Ectodermal cell (in vitro differentiated cells): ENCODE data around the gene GMDS.

Source experiments
- H3K27ac ChIP-seq: 2 replicates; pipeline ENCODE4 v1.7.0; 2013; ENCODE audit warnings: mild to moderate bottlenecking, low read depth, low read length; ENCODE audit not compliant: insufficient read depth, poor library complexity, severe bottlenecking
- H3K27me3 ChIP-seq: 2 replicates; pipeline ENCODE4 v1.7.0; 2013; ENCODE audit warnings: mild to moderate bottlenecking, low read length; ENCODE audit not compliant: insufficient read depth, control insufficient read depth, poor library complexity, severe bottlenecking
- H3K36me3 ChIP-seq: one replicate; pipeline ENCODE4 v1.7.0; 2013; ENCODE audit warnings: low read length; ENCODE audit not compliant: control insufficient read depth, insufficient read depth
- H3K4me1 ChIP-seq: one replicate; pipeline ENCODE4 v1.7.0; 2013; ENCODE audit warnings: low read length; ENCODE audit not compliant: control insufficient read depth, insufficient read depth
- H3K4me3 ChIP-seq: 2 replicates; pipeline ENCODE4 v1.7.0; 2013; ENCODE audit warnings: low read depth, low read length, control low read depth; ENCODE audit not compliant: insufficient read depth
- H3K9me3 ChIP-seq: 2 replicates; pipeline ENCODE4 v1.7.0; 2013; ENCODE audit warnings: mild to moderate bottlenecking, low read length, moderate library complexity; ENCODE audit not compliant: control insufficient read depth
- WGBS, 2 experiments: methylation state at CpG; one replicate each; pipeline ENCODE4 v1.1.7; 2013; ENCODE audit warnings: missing lambda C conversion rate in 2 of 2; 5-methylcytosine and 5-hydroxymethylcytosine counted together

The GMDS gene

GRCh38 chr6:1942834-1943233 lies 302.6 kb downstream of the GMDS start:
- H3K4me3 ChIP-seq, result no peak overlapping the region
- no peaks in the 10 kb centered on the region for H3K27me3 ChIP-seq
- no peaks in the 10 kb centered on the region for H3K36me3 ChIP-seq
- no peaks in the 10 kb centered on the region for H3K4me1 ChIP-seq
- WGBS, 2 experiments, result 93 to 95% methylated on average over 6 of the region's 6 CpGs
- H3K9me3 ChIP-seq, result no peaks in the 10 kb centered on the region
- H3K27ac ChIP-seq, result no peak overlapping the region

- no peaks in the 10 kb centered on the region for H3K9me3 ChIP-seq
- no peak overlapping the region for H3K27ac ChIP-seq
- H3K4me3 ChIP-seq, result no peak overlapping the region
- H3K36me3 ChIP-seq, result no peaks in the 10 kb centered on the region
- no peaks in the 10 kb centered on the region for H3K27me3 ChIP-seq
- WGBS, 2 experiments, result 94 to 95% methylated on average over 4 of the region's 4 CpGs
- H3K4me1 ChIP-seq, result no peaks in the 10 kb centered on the region
Observed at GRCh38 chr6:1941534-1941933, 303.9 kb downstream of the GMDS start.

GRCh38 chr6:1940381-1940780 lies 305.0 kb downstream of the GMDS start:
- Histone ChIP-seq H3K4me3 (no peak overlapping the region), H3K36me3 (no peaks in the 10 kb centered on the region), H3K27me3 (no peaks in the 10 kb centered on the region), H3K27ac (no peak overlapping the region), H3K4me1 (no peaks in the 10 kb centered on the region), H3K9me3 (no peaks in the 10 kb centered on the region)
- 83 to 86% methylated on average over 2 of the region's 2 CpGs for WGBS, 2 experiments

GRCh38 chr6:1933292-1933691 lies 312.1 kb downstream of the GMDS start:
- Histone ChIP-seq H3K9me3 (no peaks in the 10 kb centered on the region), H3K4me1 (no peaks in the 10 kb centered on the region), H3K4me3 (no peak overlapping the region), H3K36me3 (no peaks in the 10 kb centered on the region), H3K27me3 (no peaks in the 10 kb centered on the region), H3K27ac (no peak overlapping the region)
- WGBS, 2 experiments, result 92 to 93% methylated on average over 4 of the region's 4 CpGs

- H3K4me1 ChIP-seq, result no peaks in the 10 kb centered on the region
- WGBS, 2 experiments, result 95 to 99% methylated on average over 5 of the region's 5 CpGs
- H3K9me3 ChIP-seq, result no peaks in the 10 kb centered on the region
- no peaks in the 10 kb centered on the region for H3K27me3 ChIP-seq
- H3K27ac ChIP-seq, result no peak overlapping the region
- no peak overlapping the region for H3K4me3 ChIP-seq
- H3K36me3 ChIP-seq, result no peaks in the 10 kb centered on the region
Observed at GRCh38 chr6:1931817-1932216, 313.6 kb downstream of the GMDS start.

GRCh38 chr6:1930356-1930755 lies 315.0 kb downstream of the GMDS start:
- H3K9me3 ChIP-seq, result no peaks in the 10 kb centered on the region

GRCh38 chr6:1929931-1930330 lies 315.5 kb downstream of the GMDS start:
- Histone ChIP-seq H3K36me3 (no peaks in the 10 kb centered on the region), H3K27ac (no peak overlapping the region), H3K4me1 (no peaks in the 10 kb centered on the region), H3K4me3 (no peak overlapping the region), H3K27me3 (no peaks in the 10 kb centered on the region), H3K9me3 (no peaks in the 10 kb centered on the region)
- WGBS, 2 experiments, result 95% methylated on average over 7 to 9 of the region's 9 CpGs

More at GRCh38 chr6:1930356-1930755, 315.0 kb downstream of the GMDS start:
- 63 to 86% methylated on average over 1 to 2 of the region's 2 CpGs for WGBS, 2 experiments
- H3K4me1 ChIP-seq, result no peaks in the 10 kb centered on the region
- no peak overlapping the region for H3K4me3 ChIP-seq
- no peak overlapping the region for H3K27ac ChIP-seq
- no peaks in the 10 kb centered on the region for H3K36me3 ChIP-seq
- H3K27me3 ChIP-seq, result no peaks in the 10 kb centered on the region

GRCh38 chr6:1925743-1926430 lies 319.5 kb downstream of the GMDS start:
- Histone ChIP-seq H3K4me1 (no peaks in the 10 kb centered on the region), H3K4me3 (no peak overlapping the region), H3K27ac (no peak overlapping the region), H3K27me3 (no peaks in the 10 kb centered on the region), H3K9me3 (no peaks in the 10 kb centered on the region), H3K36me3 (no peaks in the 10 kb centered on the region)
- WGBS, 2 experiments, result 78 to 87% methylated on average over 10 of the region's 10 CpGs

- H3K4me1 ChIP-seq, result peaks cover 6% of the 10 kb centered on the region
- no peak overlapping the region for H3K27ac ChIP-seq
- H3K36me3 ChIP-seq, result no peaks in the 10 kb centered on the region
- H3K4me3 ChIP-seq, result no peak overlapping the region
- H3K9me3 ChIP-seq, result no peaks in the 10 kb centered on the region
- WGBS, 2 experiments, result 94% methylated on average over 13 to 14 of the region's 14 CpGs
- no peaks in the 10 kb centered on the region for H3K27me3 ChIP-seq
Observed at GRCh38 chr6:1923449-1923848, 322.0 kb downstream of the GMDS start.

- H3K27ac ChIP-seq, result no peak overlapping the region
- 79 to 86% methylated on average over 9 of the region's 9 CpGs for WGBS, 2 experiments
- no peaks in the 10 kb centered on the region for H3K9me3 ChIP-seq
Observed at GRCh38 chr6:1917626-1918371, 327.6 kb downstream of the GMDS start.

More at GRCh38 chr6:1917626-1918371, 327.6 kb downstream of the GMDS start:
- Histone ChIP-seq H3K4me3 (no peak overlapping the region), H3K4me1 (peaks cover 6% of the 10 kb centered on the region), H3K36me3 (no peaks in the 10 kb centered on the region), H3K27me3 (no peaks in the 10 kb centered on the region)
